T47D (cell line): ENCODE measurements around the gene N4BP2L1.
A peak's percentile ranks its signal among the peaks of the same experiment; 100 is the strongest.

Source experiments
- DNase-seq, 2 experiments: peaks; one replicate each; pipeline versions ENCODE4 v3.0.0 to v3.0.0-alpha.2; 2011 to 2012; ENCODE audit warnings: low read depth in 1 of 2, low spot score in 1 of 2
- JUND ChIP-seq: IDR thresholded peaks from 2 replicates; pipeline ENCODE4 v1.6.1; 2012; ENCODE audit warnings: low read depth
- in situ Hi-C: cut with HindIII; loops from 2 replicates; pipeline ENCODE4 v1.10.0; 2016; ENCODE audit warnings: low sequenced_read_pairs, low pct_unique_long_range_greater_than_20kb

Gene N4BP2L1

DNA sequence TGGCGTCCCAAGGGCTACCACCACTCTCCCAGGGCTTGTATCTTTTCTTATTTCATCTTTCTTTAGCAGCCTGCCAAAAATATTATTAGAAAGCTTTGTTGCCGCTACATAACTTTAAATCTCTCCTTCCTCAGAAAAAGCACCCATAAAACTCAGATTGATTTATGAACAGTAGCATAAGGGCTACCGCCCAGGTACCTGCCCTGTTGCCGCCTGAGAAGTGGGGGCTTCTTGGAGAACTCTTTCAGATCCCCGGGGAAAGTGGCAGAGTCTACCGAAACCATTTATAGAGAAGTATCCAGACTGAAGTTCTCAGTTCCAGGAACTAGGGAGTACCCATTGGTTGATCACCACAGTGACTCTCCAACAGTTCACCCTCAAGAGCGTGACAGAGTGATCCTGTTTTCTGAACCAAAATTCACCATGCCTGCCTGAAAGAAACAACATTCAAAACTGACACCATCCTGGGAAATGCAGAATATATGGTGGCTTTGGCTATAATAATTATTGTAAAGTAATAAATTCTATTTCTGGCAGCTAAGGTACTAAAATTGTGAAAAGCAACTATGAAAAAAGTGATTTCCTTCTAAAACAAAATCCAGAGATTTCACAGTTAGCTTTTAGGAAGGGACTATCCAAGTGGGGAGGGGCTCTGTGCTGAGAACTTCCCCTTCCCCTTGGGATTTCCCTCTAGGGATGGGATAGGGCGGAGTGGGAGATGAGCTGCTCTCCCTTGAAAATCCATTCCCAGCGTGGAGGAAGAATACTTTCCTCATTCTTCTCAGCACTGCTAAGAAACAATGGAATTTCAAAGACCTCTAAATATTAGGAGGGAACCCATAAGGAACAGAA is 877 bp upstream of the N4BP2L1 start:
- in situ Hi-C loops: no loop called here
- no peak for DNase-seq
- TF ChIP-seq JUND: no peak

DNA sequence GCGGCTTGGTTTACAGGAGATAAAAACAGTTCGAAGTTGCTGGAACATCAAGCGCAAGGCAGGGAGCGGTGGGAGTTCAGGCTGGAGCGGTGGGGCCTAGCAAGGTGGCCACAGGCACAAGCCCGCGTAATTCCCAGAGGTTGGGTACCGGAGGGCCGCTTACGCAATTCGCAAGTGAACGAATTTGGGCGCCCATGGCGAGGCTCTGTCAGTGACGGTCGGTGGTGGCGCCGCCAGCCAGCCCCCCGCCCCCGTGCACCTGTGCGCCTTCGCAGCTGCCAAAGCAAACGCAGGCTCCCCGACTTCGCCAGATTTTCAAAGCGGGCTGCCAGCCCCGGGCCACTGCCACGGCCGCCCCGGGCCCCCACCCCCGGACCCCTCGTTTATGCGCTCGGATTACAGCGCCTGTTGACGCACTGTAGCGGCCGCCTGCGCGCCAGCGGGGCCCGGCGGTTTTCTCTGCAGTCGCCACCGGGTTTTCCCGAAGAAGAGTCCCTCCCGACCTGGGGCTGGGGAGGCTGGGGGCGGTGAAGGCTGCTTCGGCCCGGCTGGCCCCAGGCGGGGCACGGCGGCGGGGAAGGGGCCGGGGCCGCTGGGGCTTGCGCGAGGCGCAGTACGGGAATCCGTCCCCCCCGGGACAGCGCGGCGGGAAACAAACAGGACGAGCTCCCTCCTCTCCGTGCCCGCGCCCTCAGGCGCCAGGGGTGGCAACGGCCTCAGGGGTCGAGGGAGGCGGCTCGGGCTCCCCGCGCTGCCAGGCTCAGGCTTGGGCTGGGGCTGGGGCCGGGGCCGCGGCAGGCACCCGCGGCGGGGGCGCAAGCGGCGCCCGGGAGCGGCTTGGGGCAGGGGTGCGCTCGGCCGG is 709 bp downstream of the N4BP2L1 start:
- in situ Hi-C loops: no loop called here
- no peak for TF ChIP-seq JUND
- DNase-seq: peak; percentile 6 to 17

DNA sequence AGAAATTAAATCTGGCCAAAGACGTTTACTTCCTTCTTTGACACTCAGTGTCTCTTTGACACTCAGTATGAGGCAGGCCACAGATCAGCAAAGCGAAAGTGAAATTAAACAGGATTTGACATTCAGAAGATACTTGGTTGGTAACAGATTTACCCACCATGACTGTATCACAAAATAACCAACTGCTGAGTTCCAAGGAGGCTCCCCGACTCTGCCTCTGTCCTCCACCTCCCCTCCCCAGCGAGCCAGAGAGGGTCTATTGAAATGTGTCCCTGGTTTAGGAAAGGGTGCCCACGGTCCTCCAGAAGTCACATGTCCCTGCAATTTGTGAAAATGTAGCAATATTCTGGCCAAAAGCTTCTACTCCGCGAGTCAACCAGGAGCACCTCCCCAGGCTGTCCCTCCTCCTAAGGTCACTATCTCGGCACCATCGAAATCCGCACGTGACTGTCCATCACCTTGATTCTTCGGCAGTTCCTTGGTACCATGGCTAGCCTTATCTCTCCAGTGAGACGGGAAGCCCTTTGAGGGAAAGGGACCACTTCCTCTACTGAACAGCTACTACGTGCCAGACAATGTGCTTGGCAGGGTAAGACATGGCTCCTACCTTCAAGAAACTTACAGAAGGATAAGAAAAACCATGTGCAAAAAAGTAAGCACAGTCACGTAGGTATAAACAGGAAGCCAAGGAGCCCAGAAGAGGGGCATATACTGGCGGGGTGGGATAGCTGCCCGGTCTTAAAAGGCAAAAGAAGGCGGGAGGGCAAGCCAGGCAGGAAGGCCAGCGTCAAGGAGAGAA is 1.5 kb downstream of the N4BP2L1 start:
- TF ChIP-seq JUND: no peak
- DNase-seq: no peak
- in situ Hi-C loops: no loop called here

GRCh38 chr13:32425158-32425557 is 2.8 kb downstream of the N4BP2L1 start:
- in situ Hi-C loops: no loop called here
- no peak for TF ChIP-seq JUND
- DNase-seq: no peak

DNA sequence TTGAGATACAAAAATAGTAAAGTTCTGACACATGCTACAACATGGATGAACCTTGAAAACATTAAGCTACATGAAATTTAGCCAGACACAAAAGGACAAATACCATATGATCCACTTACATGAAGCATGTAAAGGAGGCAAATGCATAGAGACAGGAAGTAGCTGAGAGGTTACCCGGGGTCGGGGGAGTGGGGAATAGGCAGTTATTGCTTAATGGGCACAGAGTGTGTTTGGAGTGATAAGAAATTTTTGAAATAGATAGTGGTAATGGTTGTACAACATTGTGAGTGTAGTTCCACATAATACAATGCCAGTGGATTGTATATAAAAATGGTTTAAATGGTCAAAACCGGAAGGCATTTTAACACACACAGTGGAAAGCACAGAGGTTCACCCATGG is 4.3 kb downstream of the N4BP2L1 start:
- in situ Hi-C loops: no loop called here
- no peak for TF ChIP-seq JUND
- DNase-seq: no peak

- no peak for TF ChIP-seq JUND
- no peak for DNase-seq
Observed at GRCh38 chr13:32419862-32420261, 8.1 kb downstream of the N4BP2L1 start.

GRCh38 chr13:32417995-32418394 is 9.9 kb downstream of the N4BP2L1 start:
- in situ Hi-C loops: no loop called here
- no peak for TF ChIP-seq JUND
- no peak for DNase-seq

More at GRCh38 chr13:32419862-32420261, 8.1 kb downstream of the N4BP2L1 start:
- in situ Hi-C loops: no loop called here

GRCh38 chr13:32415019-32415418 is 12.9 kb downstream of the N4BP2L1 start:
- no peak for TF ChIP-seq JUND
- no peak for DNase-seq
- in situ Hi-C loops: no loop called here

DNA sequence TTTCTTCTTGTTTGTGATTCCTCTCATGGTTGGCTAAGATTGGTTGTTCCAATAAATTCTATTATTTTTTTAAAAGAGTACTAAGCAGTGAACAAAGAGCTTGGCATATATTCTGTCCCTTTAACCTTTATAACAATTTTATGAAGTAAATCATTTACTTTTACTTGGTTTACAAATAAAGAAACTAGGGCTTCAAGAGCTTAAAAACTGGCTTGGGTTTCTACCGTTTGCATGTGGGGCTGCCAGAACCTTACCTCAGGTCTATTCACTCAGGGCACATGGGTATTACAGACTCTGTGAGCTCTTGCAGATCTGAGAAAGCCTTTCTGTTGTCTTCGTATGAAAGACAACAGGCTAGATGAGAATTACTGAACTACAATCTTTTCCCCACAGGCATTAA is 13.3 kb downstream of the N4BP2L1 start:
- in situ Hi-C loops: no loop called here
- TF ChIP-seq JUND: no peak
- no peak for DNase-seq

GRCh38 chr13:32413284-32413683 is 14.6 kb downstream of the N4BP2L1 start:
- TF ChIP-seq JUND: no peak
- DNase-seq: no peak
- in situ Hi-C loops: no loop called here

- DNase-seq: no peak
- in situ Hi-C loops: no loop called here
- no peak for TF ChIP-seq JUND
Observed at GRCh38 chr13:32409561-32410421, 18.1 kb downstream of the N4BP2L1 start.

- in situ Hi-C loops: no loop called here
- no peak for DNase-seq
- no peak for TF ChIP-seq JUND
Observed at GRCh38 chr13:32409001-32409313, 19.0 kb downstream of the N4BP2L1 start.
